BE2C (cell line): ENCODE data around the gene LRSAM1. TPM values are rescaled to one million over a fixed set of nuclear protein-coding genes. Genes with fewer than 3 reads are reported as not detected.

ENCODE experiments used
- DNase-seq: peaks from one replicate; pipeline ENCODE4 v3.0.0-alpha.2; 2020
- H3K27me3 ChIP-seq: fragments of 250-450 bp; sonication (Bioruptor Pico); 2 replicates; pipeline ENCODE4 v1.5.1; 2020; ENCODE audit warnings: mild to moderate bottlenecking
- H3K36me3 ChIP-seq: fragments of 250-450 bp; sonication (Bioruptor Pico); 2 replicates; pipeline ENCODE4 v1.5.1; 2020; ENCODE audit warnings: mild to moderate bottlenecking
- H3K4me1 ChIP-seq: fragments of 250-450 bp; sonication (Bioruptor Pico); 2 replicates; pipeline ENCODE4 v1.5.1; 2020
- H3K4me3 ChIP-seq: 2 replicates; pipeline ENCODE4 v1.5.1; 2011; ENCODE audit warnings: low read depth, low read length
- H3K9me3 ChIP-seq: fragments of 250-450 bp; sonication (Bioruptor Pico); 2 replicates; pipeline ENCODE4 v1.5.1; 2020
- polyA plus RNA-seq: library from polyadenylated mRNA; unstranded; fragments of >200 nt; gene quantifications from one replicate; pipeline ENCODE4 v1.2.1, GENCODE V29; 2012; ENCODE audit warnings: low read depth, missing spikeins; ENCODE audit not compliant: insufficient read length, insufficient read depth
- TF ChIP-seq, protein P1 (sequence below): IDR thresholded peaks from 2 replicates; pipeline ENCODE4 v1.5.1; 2012; ENCODE audit warnings: mild to moderate bottlenecking, low read depth, low read length

Gene LRSAM1
- 20.5 TPM for polyA plus RNA-seq

DNA sequence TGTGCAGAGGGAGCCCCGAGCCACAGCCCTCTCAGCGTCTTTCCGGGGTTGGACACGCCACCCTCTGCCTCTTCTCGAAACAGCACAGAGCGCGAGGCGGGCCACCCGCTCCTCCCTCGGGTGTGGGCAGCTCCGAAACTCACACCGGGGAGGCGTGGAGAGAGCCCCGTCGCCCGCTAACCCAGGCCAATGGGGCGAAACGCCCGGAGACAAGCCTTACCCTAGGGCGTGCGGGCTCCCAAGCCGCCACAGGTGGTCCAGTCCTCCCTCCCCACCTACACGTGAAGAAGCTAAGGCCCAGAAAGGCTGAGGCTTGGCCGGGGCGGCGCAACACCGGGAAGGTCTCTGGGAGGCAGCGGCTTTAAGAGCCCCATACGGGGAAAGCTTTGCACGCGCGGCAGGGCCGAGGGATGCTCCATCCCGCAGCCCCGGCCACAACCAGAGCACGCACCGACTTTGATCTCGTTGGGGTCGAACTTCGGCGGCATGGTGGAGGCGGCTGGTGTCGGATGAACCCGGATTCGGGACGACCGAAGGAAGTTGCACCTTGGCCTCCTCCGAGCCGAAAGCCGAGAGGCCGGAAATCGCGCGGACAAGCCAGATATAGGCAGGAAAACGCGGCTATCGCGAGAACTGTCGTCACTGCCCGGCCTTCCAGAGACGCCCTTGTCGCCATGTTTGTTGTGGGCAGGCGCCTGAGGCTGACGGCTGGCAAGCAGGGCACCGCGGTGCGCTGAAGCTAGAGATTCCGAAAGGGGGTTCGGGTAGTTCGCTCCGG lies at the start of gene LRSAM1, which contains the start of gene RPL12:
Gene LRSAM1, plus strand, starts transcription at position 681 of the 778 bp plus-strand sequence. CDS start 3,018 bp downstream, outside the sequence.
Gene RPL12, minus strand, starts transcription at position 577 of the 778 bp plus-strand sequence. Its CDS starts 89 bp downstream, at position 488.
- H3K36me3 ChIP-seq = peaks cover 58% of the 10 kb centered on the region
- H3K4me1 ChIP-seq = no peaks in the 10 kb centered on the region; the same call in 1 of the 2 replicates
- DNase-seq = peak; percentile 97

DNA sequence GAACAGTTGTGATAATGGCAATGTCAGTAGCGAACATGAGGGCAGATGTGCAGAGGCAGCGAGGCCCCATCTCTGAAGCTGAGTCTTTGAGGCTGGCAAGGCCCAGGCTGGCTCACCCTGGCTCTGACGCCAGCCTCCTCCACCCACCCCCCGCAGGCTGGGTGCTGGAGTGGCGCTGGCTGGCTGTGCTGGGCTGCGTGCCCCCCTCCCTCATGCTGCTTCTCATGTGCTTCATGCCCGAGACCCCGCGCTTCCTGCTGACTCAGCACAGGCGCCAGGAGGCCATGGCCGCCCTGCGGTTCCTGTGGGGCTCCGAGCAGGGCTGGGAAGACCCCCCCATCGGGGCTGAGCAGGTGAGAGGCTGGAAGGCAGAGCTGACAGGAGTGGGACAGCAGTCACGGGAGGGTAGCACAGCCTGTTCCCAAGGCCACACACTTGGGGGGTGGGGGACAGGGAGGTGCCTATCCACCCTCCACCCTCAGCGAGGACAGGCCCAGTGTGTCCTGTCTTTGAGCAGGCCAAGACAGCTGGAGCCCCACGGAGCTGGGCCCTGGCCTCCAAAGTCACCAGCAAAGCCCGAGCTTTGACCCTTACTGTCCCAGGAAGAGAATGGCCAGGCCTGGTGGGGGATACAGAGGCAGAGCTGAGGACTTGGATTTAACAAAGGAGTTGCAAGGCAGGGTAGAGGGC lies 48.8 kb upstream of the LRSAM1 start:
- TF ChIP-seq, protein P1, sequence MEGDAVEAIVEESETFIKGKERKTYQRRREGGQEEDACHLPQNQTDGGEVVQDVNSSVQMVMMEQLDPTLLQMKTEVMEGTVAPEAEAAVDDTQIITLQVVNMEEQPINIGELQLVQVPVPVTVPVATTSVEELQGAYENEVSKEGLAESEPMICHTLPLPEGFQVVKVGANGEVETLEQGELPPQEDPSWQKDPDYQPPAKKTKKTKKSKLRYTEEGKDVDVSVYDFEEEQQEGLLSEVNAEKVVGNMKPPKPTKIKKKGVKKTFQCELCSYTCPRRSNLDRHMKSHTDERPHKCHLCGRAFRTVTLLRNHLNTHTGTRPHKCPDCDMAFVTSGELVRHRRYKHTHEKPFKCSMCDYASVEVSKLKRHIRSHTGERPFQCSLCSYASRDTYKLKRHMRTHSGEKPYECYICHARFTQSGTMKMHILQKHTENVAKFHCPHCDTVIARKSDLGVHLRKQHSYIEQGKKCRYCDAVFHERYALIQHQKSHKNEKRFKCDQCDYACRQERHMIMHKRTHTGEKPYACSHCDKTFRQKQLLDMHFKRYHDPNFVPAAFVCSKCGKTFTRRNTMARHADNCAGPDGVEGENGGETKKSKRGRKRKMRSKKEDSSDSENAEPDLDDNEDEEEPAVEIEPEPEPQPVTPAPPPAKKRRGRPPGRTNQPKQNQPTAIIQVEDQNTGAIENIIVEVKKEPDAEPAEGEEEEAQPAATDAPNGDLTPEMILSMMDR = no peak
- H3K4me1 ChIP-seq = peaks cover 22% of the 10 kb centered on the region
- no peaks in the 10 kb centered on the region for H3K9me3 ChIP-seq
- no peak overlapping the region for H3K4me3 ChIP-seq
- peaks cover 19% of the 10 kb centered on the region for H3K36me3 ChIP-seq
- DNase-seq = no peak
- H3K27me3 ChIP-seq = no peaks in the 10 kb centered on the region

More for the DNA sequence above, at the start of gene LRSAM1, which contains the start of gene RPL12:
- Histone ChIP-seq H3K27me3 (no peaks in the 10 kb centered on the region), H3K4me3 (peak within 1 kb of the TSS; percentile 94), H3K9me3 (no peaks in the 10 kb centered on the region)
- TF ChIP-seq, protein P1 = no peak

DNA sequence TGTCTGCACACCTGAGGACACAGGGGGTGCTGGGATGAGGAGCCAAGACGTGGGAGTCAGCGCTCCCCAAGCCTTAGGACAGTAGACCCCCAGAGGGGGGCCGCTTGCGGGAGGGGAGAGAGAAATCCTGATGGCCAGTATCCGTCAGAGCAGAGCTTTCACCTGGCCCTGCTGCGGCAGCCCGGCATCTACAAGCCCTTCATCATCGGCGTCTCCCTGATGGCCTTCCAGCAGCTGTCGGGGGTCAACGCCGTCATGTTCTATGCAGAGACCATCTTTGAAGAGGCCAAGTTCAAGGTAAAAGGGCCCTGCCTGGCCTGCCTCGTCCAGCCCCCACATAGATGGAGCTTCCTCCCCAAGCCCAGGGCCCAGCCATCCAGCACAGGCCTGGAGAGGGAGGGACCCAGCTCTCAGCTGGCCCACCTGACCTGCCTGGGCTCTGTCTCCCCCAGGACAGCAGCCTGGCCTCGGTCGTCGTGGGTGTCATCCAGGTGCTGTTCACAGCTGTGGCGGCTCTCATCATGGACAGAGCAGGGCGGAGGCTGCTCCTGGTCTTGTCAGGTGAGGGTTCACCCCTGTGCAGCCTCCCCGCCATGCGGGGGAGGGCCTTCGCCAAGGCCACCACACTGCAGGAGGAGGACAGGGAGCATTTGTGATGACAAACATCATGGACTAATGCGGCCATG lies 47.7 kb upstream of the LRSAM1 start:
- no peak for DNase-seq
- TF ChIP-seq, protein P1 = no peak
- Histone ChIP-seq H3K4me3 (no peak overlapping the region), H3K36me3 (peaks cover 19% of the 10 kb centered on the region), H3K9me3 (no peaks in the 10 kb centered on the region), H3K27me3 (no peaks in the 10 kb centered on the region), H3K4me1 (peaks cover 18% of the 10 kb centered on the region)

DNA sequence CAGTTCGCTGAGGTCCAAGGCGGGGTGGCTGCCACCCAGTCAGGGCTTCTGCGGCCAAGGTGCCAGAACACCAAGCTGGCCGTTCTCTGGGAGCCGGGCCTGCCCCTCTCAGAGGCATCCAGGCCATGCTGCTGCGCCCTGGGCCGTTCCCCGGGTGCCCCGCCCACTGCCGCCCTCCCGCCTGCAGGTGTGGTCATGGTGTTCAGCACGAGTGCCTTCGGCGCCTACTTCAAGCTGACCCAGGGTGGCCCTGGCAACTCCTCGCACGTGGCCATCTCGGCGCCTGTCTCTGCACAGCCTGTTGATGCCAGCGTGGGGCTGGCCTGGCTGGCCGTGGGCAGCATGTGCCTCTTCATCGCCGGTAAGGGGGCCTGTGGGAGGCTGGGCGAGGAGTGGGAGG lies 46.7 kb upstream of the LRSAM1 start:
- TF ChIP-seq, protein P1 = no peak
- Histone ChIP-seq H3K36me3 (peaks cover 19% of the 10 kb centered on the region), H3K27me3 (no peaks in the 10 kb centered on the region), H3K4me3 (no peak overlapping the region), H3K4me1 (peaks cover 18% of the 10 kb centered on the region), H3K9me3 (no peaks in the 10 kb centered on the region)
- no peak for DNase-seq

DNA sequence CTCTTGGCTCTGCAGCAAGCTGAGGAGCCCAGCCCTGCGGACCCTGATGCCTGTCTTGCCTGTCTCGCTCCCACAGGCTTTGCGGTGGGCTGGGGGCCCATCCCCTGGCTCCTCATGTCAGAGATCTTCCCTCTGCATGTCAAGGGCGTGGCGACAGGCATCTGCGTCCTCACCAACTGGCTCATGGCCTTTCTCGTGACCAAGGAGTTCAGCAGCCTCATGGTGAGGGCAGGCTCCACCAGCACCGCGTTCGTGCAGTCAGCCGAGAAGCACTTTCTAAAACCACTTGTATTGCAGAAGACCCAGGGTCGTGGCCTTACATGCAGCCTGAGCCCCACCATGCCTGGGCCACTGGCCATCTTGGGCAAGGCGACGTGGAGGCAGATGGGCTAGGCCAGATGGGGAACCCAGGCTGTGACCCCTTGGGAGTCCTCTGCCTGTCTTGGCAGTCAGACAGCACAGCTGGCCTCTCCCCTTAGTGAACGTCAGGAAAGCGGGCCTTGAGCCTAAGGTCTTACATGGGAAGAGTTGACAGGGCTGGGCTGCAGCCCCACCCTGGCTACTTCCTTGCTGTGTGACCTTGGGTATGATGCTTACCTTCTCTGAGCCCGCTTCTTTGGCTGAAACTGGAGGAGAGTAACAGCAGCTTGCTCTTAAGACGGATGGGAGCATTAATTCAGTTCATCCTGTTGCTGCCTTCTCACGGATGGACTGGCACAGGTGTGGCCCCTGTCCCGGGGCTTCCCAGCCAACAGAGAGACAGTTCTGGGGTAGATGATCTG lies 45.8 kb upstream of the LRSAM1 start:
- TF ChIP-seq, protein P1 = no peak
- Histone ChIP-seq H3K36me3 (peaks cover 19% of the 10 kb centered on the region), H3K4me1 (peaks cover 18% of the 10 kb centered on the region), H3K9me3 (no peaks in the 10 kb centered on the region), H3K27me3 (no peaks in the 10 kb centered on the region), H3K4me3 (no peak overlapping the region)
- no peak for DNase-seq
